GM19397 (cell line): ENCODE measurements around the gene ADCY5.
"Not testable (repeated sequence)": the region's sequence is repeated elsewhere in the genome, so short reads cannot be mapped to it uniquely, and the experiment has no call there.

ENCODE experiments used
- ATAC-seq: cut with Tn5 transposase; IDR thresholded peaks from one replicate; pipeline ENCODE4 v1.9.1; 2021; ENCODE audit warnings: mild to moderate bottlenecking, moderate library complexity; ENCODE audit not compliant: unreplicated experiment

The ADCY5 gene

GRCh38 chr3:123448536-123449101, at the start of gene ADCY5:
Gene ADCY5 (minus strand): TSS chr3:123449090. CDS start chr3:123448545, 545 bp downstream.
- ATAC-seq: no peak

GRCh38 chr3:123493912-123494311, 45.0 kb upstream of the ADCY5 start:
- ATAC-seq: no peak

GRCh38 chr3:123491966-123492587, 43.2 kb upstream of the ADCY5 start:
- no peak for ATAC-seq

- no peak for ATAC-seq
Measured at GRCh38 chr3:123489400-123490004, 40.6 kb upstream of the ADCY5 start.

- ATAC-seq: no peak
Measured at GRCh38 chr3:123488645-123489347, 39.9 kb upstream of the ADCY5 start.

GRCh38 chr3:123487063-123487462, 38.2 kb upstream of the ADCY5 start:
- ATAC-seq: not testable (repeated sequence)

- no peak for ATAC-seq
Measured at GRCh38 chr3:123486460-123486859, 37.6 kb upstream of the ADCY5 start.

GRCh38 chr3:123485551-123485950, 36.7 kb upstream of the ADCY5 start:
- no peak for ATAC-seq

GRCh38 chr3:123483146-123483545, 34.3 kb upstream of the ADCY5 start:
- no peak for ATAC-seq

- no peak for ATAC-seq
Measured at GRCh38 chr3:123481722-123482457, 33.0 kb upstream of the ADCY5 start.

GRCh38 chr3:123481071-123481470, 32.2 kb upstream of the ADCY5 start:
- ATAC-seq: no peak

- peak; percentile 77 for ATAC-seq
Measured at GRCh38 chr3:123480428-123480827, 31.5 kb upstream of the ADCY5 start.

GRCh38 chr3:123479891-123480290, 31.0 kb upstream of the ADCY5 start:
- ATAC-seq: no peak

- no peak for ATAC-seq
Measured at GRCh38 chr3:123478314-123478713, 29.4 kb upstream of the ADCY5 start.

GRCh38 chr3:123476967-123477750, 28.3 kb upstream of the ADCY5 start:
- no peak for ATAC-seq

- ATAC-seq: no peak
Measured at GRCh38 chr3:123475786-123476185, 26.9 kb upstream of the ADCY5 start.

GRCh38 chr3:123471106-123471505, 22.2 kb upstream of the ADCY5 start:
- ATAC-seq: no peak

- ATAC-seq: no peak
Measured at GRCh38 chr3:123469323-123469995, 20.6 kb upstream of the ADCY5 start.

- ATAC-seq: no peak
Measured at GRCh38 chr3:123467046-123467445, 18.2 kb upstream of the ADCY5 start.

GRCh38 chr3:123464211-123464610, 15.3 kb upstream of the ADCY5 start:
- no peak for ATAC-seq
